Astrocyte (in vitro differentiated cells and primary cell): ENCODE measurements around the gene SLC44A5.

Experiments
- CTCF ChIP-seq: IDR thresholded peaks from 2 replicates; pipeline ENCODE4 v1.5.1; 2011; ENCODE audit warnings: low read depth, mild to moderate bottlenecking, inconsistent platforms, low read length, moderate library complexity; ENCODE audit not compliant: insufficient read depth
- EZH2 ChIP-seq: IDR thresholded peaks from 2 replicates; pipeline ENCODE4 v1.6.1; 2012; ENCODE audit warnings: mild to moderate bottlenecking, low read length, inconsistent platforms; ENCODE audit not compliant: insufficient read depth

GRCh38 chr1:75559800-75560199 lies 51.1 kb downstream of the SLC44A5 start:
- no peak for TF ChIP-seq CTCF
- no peak for TF ChIP-seq EZH2
